Hepatocyte (in vitro differentiated cells): ENCODE data around the gene ZFP92.

Experiments used
- EZH2 ChIP-seq: fragments of 200-600 bp; sonication (generic); IDR thresholded peaks from 2 replicates; pipeline ENCODE4 v1.6.1; 2016; ENCODE audit warnings: antibody characterized with exemption, mild to moderate bottlenecking, borderline replicate concordance
- EZH2phosphoT487 ChIP-seq: fragments of 200-600 bp; sonication (generic); IDR thresholded peaks from one replicate; pipeline ENCODE4 v1.6.1; 2018; ENCODE audit warnings: antibody characterized with exemption, mild to moderate bottlenecking, low read depth, moderate library complexity; ENCODE audit not compliant: unreplicated experiment, severe bottlenecking
- TF ChIP-seq, protein P1 (sequence below): fragments of 200-600 bp; sonication (generic); IDR thresholded peaks from 2 replicates; pipeline ENCODE4 v1.5.1; 2016; ENCODE audit warnings: antibody characterized with exemption, mild to moderate bottlenecking; ENCODE audit not compliant: poor library complexity

GRCh38 chrX:153387987-153388721, 23.1 kb upstream of the ZFP92 start:
- TF ChIP-seq, protein P1, sequence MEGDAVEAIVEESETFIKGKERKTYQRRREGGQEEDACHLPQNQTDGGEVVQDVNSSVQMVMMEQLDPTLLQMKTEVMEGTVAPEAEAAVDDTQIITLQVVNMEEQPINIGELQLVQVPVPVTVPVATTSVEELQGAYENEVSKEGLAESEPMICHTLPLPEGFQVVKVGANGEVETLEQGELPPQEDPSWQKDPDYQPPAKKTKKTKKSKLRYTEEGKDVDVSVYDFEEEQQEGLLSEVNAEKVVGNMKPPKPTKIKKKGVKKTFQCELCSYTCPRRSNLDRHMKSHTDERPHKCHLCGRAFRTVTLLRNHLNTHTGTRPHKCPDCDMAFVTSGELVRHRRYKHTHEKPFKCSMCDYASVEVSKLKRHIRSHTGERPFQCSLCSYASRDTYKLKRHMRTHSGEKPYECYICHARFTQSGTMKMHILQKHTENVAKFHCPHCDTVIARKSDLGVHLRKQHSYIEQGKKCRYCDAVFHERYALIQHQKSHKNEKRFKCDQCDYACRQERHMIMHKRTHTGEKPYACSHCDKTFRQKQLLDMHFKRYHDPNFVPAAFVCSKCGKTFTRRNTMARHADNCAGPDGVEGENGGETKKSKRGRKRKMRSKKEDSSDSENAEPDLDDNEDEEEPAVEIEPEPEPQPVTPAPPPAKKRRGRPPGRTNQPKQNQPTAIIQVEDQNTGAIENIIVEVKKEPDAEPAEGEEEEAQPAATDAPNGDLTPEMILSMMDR, result no peak
- TF ChIP-seq EZH2phosphoT487 (no peak), EZH2 (no peak)
